ENCODE measurements around the gene RNF113B.

- TF ChIP-seq CTCF (conservative IDR thresholded peaks at IDR 0.05) (no peak), ZFX (IDR thresholded peaks at IDR 0.05) (no peak)
Measured at GRCh38 chr13:98174307-98174706, 2.8 kb downstream of the RNF113B start.

Measured in C4-2B (cell line).